GM12865 (cell line): ENCODE results near the gene CD1E.

ENCODE experiments used
- DNase-seq: peaks from one replicate; pipeline ENCODE4 v3.0.0; 2010; ENCODE audit warnings: low read depth
- H3K4me3 ChIP-seq: 2 replicates; pipeline ENCODE4 v1.5.1; 2011; ENCODE audit warnings: mild to moderate bottlenecking, low read depth, low read length, control low read depth
- CTCF ChIP-seq: IDR thresholded peaks from 2 replicates; pipeline ENCODE4 v1.5.1; 2011; ENCODE audit warnings: low read length, control low read depth, low read depth, inconsistent platforms; ENCODE audit not compliant: insufficient read depth; ENCODE audit errors: missing control alignments

CD1E gene

GRCh38 chr1:158329300-158329699 lies 24.4 kb upstream of the CD1E start:
- no peak for TF ChIP-seq CTCF
- no peak for DNase-seq
- no peak overlapping the region for H3K4me3 ChIP-seq

- H3K4me3 ChIP-seq, result no peak overlapping the region
- peak; percentile 22 for DNase-seq
- peak; percentile 43 for TF ChIP-seq CTCF
Observed at GRCh38 chr1:158329733-158330132, 24.0 kb upstream of the CD1E start.

DNA sequence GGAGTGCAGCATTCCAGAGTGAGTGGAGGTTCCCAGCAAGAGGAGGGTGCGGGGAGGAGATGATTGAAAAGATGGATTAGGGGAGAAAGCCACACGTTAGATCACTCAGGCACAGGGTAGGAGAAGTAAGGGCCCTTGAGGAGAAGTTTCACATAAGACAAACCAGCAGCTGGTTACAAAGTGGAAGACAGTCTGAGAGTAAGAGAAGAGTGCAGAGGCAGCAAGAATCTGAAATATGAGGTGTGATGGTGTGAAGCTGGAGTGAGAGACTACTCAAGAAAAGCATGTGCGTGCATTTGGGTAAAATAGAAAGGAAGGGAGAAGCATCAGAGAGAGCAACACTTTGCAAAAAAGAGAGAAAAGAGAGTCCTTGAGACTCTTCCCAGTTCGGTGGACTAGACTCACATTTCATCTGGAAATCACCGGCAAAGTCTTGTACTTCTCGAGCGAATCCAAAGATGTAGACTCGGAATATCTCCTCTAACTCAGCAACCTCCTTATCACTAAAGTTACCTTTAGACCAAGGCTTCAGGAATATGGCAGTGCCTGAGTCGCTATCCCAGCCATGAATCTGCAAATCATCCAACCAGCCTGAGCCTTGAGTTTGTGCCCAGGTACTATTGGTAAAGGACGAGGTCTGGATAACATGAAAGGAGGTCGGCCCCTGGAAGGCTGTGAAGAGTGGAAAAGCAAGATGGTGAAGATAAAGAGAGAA lies 23.1 kb upstream of the CD1E start:
- TF ChIP-seq CTCF, result no peak
- DNase-seq, result no peak
- no peak overlapping the region for H3K4me3 ChIP-seq

DNA sequence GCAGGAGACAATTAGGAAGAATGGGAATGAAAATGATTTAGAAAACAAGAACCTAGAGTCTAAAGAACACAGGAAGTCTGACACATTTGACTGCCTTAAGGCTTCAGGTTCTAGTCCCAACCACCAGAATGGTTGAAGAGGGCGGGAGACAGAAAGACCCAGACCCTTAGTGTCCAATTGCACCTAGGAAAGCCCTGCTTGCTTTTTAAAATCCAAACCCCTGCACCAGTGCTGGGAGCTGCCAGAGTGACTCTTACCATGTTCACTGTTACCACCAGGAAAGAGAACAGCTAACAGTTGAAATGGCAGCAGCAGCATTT lies 22.6 kb upstream of the CD1E start:
- no peak overlapping the region for H3K4me3 ChIP-seq
- no peak for DNase-seq
- no peak for TF ChIP-seq CTCF

- no peak for TF ChIP-seq CTCF
- H3K4me3 ChIP-seq, result no peak within 1 kb of the TSS
- DNase-seq, result no peak
Observed at GRCh38 chr1:158331481-158332150, 22.1 kb upstream of the CD1E start, which contains the start of gene CD1B. Gene CD1B (minus strand): TSS chr1:158331531. CDS start chr1:158331423, 108 bp downstream.

DNA sequence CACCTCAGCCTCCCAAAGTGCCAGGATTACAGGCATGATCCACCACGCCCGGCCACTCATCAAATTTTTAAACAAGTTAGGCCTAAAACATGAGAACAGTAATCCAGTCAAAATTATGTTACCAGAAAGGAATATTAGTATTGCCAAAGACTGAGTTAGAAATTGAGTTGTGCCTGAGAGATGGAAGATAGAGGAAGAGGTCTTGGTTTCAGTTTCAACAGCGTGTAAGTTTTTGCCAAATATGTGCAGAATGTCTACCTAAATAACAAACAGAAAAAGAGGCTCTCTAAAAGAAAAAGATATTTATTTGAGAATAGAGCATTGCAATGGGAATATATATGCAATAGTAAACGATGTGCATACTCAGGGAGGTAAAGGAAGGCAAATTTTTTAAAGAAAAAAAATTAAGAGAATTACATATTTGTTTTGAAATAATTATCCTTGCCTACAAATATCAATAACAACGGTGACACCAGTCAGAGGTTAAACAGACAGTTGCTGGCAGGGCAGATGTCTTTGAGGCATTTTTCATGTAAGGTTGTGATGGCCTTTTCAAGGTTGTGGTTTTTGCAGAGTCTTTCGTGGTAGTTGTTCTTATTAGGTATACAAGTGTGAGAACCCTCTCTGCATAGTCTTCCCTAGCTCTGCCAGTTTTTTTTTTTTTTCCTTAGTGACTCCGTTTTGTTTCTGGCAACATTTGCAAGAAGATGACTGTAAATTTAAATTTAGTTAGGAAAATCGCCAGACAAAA lies 20.1 kb upstream of the CD1E start:
- no peak for TF ChIP-seq CTCF
- DNase-seq, result no peak
- H3K4me3 ChIP-seq, result no peak overlapping the region
